Adrenal gland (tissue), 12 donors: ENCODE results near the gene GLMN. TPM values are rescaled to one million over a fixed set of nuclear protein-coding genes. Genes with fewer than 3 reads are reported as not detected.

Source experiments
- DNase-seq, 7 donors: peaks; one replicate each; pipeline ENCODE4 v3.0.0-alpha.2; 2019 to 2020
- H3K27ac ChIP-seq, 5 donors: fragments of 200-600 bp; sonication (generic) in 4 of 5; 1 replicate in 3 of 5; 2 replicates in 2 of 5; pipeline versions ENCODE4 v1.5.1 to v1.8.0; 2016 to 2020; ENCODE audit warnings: mild to moderate bottlenecking in 1 of 5
- H3K27me3 ChIP-seq: fragments of 200-600 bp; 2 replicates; pipeline ENCODE4 v1.8.0; 2021
- H3K36me3 ChIP-seq, 2 donors: fragments of 200-600 bp; replicated peaks in 1 of 2; 1 replicate in 1 of 2; 2 replicates in 1 of 2; pipeline versions ENCODE4 v1.5.1 to v1.8.0; 2018 to 2022
- H3K4me1 ChIP-seq, 2 donors: fragments of 200-600 bp; replicated peaks in 1 of 2; 1 replicate in 1 of 2; 2 replicates in 1 of 2; pipeline versions ENCODE4 v1.5.1 to v1.8.0; 2018 to 2021
- H3K4me3 ChIP-seq, 4 donors: fragments of 200-600 bp; sonication (generic) in 3 of 4; one replicate each; pipeline ENCODE4 v1.5.1; 2016 to 2018
- H3K9me3 ChIP-seq, 3 donors: fragments of 200-600 bp; sonication (generic) in 1 of 3; replicated peaks in 1 of 3; 1 replicate in 2 of 3; 2 replicates in 1 of 3; pipeline versions ENCODE4 v1.5.1 to v1.8.0; 2016 to 2021
- CTCF ChIP-seq, 6 experiments: fragments of 450-650 bp in 4 of 6; fragments of 200-600 bp in 2 of 6; sonication (generic) in 1 of 6; IDR thresholded peaks; 1 replicate in 5 of 6; 2 replicates in 1 of 6; pipeline versions ENCODE4 v1.5.1 to v1.8.0; 2016 to 2021; ENCODE audit warnings: antibody characterized with exemption in 6 of 6, mild to moderate bottlenecking in 2 of 6, moderate library complexity in 1 of 6
- POLR2A ChIP-seq, 2 donors: fragments of 450-650 bp; IDR thresholded peaks; one replicate each; pipeline ENCODE4 v1.6.1; 2017; ENCODE audit warnings: antibody characterized with exemption in 2 of 2, mild to moderate bottlenecking in 2 of 2, moderate library complexity in 1 of 2
- WGBS, 4 donors: extraction: QIAGEN DNeasy Blood & Tissue Kit in 2 of 4; methylation state at CpG; one replicate each; pipeline versions ENCODE4 v1.1.5 to v1.1.7; 2013 to 2017; 5-methylcytosine and 5-hydroxymethylcytosine counted together
- intact Hi-C, 2 donors: fragments of 100-400 bp; cut with DNase I; formaldehyde crosslinking; loops; one replicate each; pipeline versions ENCODE4 v1.14.1 to v1.15.0; 2022 to 2023
- polyA plus RNA-seq, 3 donors: library from polyadenylated mRNA; stranded (reverse); fragments of 200-250 nt in 2 of 3; fragments of 350-450 nt in 1 of 3; fragmentation: Illumina TruSeq in 1 of 3; extraction: RNeasy Lipid Tissue Mini Kit (QIAGEN cat#74804) in 1 of 3; gene quantifications; one replicate each; pipeline ENCODE4 v1.2.3, GENCODE V29; 2013 to 2014
- total RNA-seq, 9 donors: library from RNA; depleted of rRNA in 4 of 9; stranded (reverse); fragments of >200 nt in 4 of 9; fragments of 120-200 nt in 1 of 9; fragmentation: NEBNext Ultra II Directional in 1 of 9; extraction: Animal tissue kit (Norgen Biotek cat#: 25700) in 1 of 9; gene quantifications; one replicate each; pipeline versions ENCODE4 v1.1.0 to v1.2.4, GENCODE V29; 2013 to 2023
- donor health status: healthy with polysubstance abuse.
- donor health status: Bipolar disorder and iron deficiency.
- donor health status: DM: yes; HTN: yes; CAD: no.
- donor health status: DM: no; HTN: no; CAD: no.
- donor health status: DM: no; HTN: no; CAD: no.
- donor health status: DM: yes; HTN: yes; CAD: no.

Gene GLMN
- total and polyA plus RNA-seq, 12 donors: 1.1 to 73.1 (median 6.5) TPM

GRCh38 chr1:92228401-92228800, 70.4 kb downstream of the GLMN start:
- Histone ChIP-seq H3K27me3 (no peaks in the 10 kb centered on the region), H3K4me3 (no peak overlapping the region), H3K9me3 (no peaks in the 10 kb centered on the region), H3K4me1 (no peaks in the 10 kb centered on the region), H3K36me3 (no peaks in the 10 kb centered on the region), H3K27ac (no peak overlapping the region)
- DNase-seq: no peak
- intact Hi-C loops: no loop called here
- WGBS, 4 donors: 56 to 66% (median 61%) methylated on average over 3 of the region's 3 CpGs
- TF ChIP-seq CTCF (IDR thresholded peaks at IDR 0.05) (no peak), POLR2A (IDR thresholded peaks at IDR 0.05) (no peak)

- Histone ChIP-seq H3K27me3 (no peaks in the 10 kb centered on the region), H3K4me1 (no peaks in the 10 kb centered on the region), H3K27ac (no peak overlapping the region), H3K4me3 (no peak overlapping the region), H3K9me3 (no peaks in the 10 kb centered on the region), H3K36me3 (no peaks in the 10 kb centered on the region)
- no peak for DNase-seq
- intact Hi-C loops: no loop called here
- TF ChIP-seq POLR2A (IDR thresholded peaks at IDR 0.05): no peak
- no peak for TF ChIP-seq CTCF (IDR thresholded peaks at IDR 0.05)
Measured at GRCh38 chr1:92219028-92219427, 79.8 kb downstream of the GLMN start.

GRCh38 chr1:92218559-92218958, 80.2 kb downstream of the GLMN start:
- intact Hi-C loops: no loop called here
- no peak for TF ChIP-seq CTCF (IDR thresholded peaks at IDR 0.05)
- no peak for TF ChIP-seq POLR2A (IDR thresholded peaks at IDR 0.05)
- no peak overlapping the region for H3K4me3 ChIP-seq
- H3K27me3 ChIP-seq: no peaks in the 10 kb centered on the region
- H3K9me3 ChIP-seq: no peaks in the 10 kb centered on the region
- no peak for DNase-seq
- H3K36me3 ChIP-seq: no peaks in the 10 kb centered on the region
- WGBS, 4 donors: 80 to 87% (median 85%) methylated on average over 14 of the region's 14 CpGs
- no peak overlapping the region for H3K27ac ChIP-seq
- H3K4me1 ChIP-seq: no peaks in the 10 kb centered on the region

GRCh38 chr1:92217721-92218120, 81.1 kb downstream of the GLMN start, which contains the start of gene C1orf146:
Gene C1orf146 (plus strand): TSS chr1:92217915. CDS start chr1:92231421, 13,506 bp downstream.
- Histone ChIP-seq H3K27me3 (no peaks in the 10 kb centered on the region), H3K4me1 (no peaks in the 10 kb centered on the region), H3K9me3 (no peaks in the 10 kb centered on the region), H3K4me3 (no peak within 1 kb of the TSS), H3K27ac (no peak within 1 kb of the TSS), H3K36me3 (no peaks in the 10 kb centered on the region)
- DNase-seq: no peak
- TF ChIP-seq CTCF (IDR thresholded peaks at IDR 0.05): no peak
- TF ChIP-seq POLR2A (IDR thresholded peaks at IDR 0.05): no peak
- intact Hi-C loops: no loop called here
- 92 to 96% (median 94%) methylated on average over 18 to 27 of the region's 27 CpGs for WGBS, 4 donors
